Activated CD4-positive, alpha-beta T cell treated with anti-CD3 and anti-CD28 coated beads, Interleukin-2, Interleukin-4, amounts not matched to agents 100 ng/mL and 50 ng/mL, durations not matched to agents 16 hours and 8 hours (primary cell): ENCODE data around the gene PGM2.

Experiments used
- DNase-seq: peaks from one replicate; pipeline ENCODE4 v3.0.0-alpha.2; 2020; ENCODE audit warnings: low spot score

Gene PGM2

DNA sequence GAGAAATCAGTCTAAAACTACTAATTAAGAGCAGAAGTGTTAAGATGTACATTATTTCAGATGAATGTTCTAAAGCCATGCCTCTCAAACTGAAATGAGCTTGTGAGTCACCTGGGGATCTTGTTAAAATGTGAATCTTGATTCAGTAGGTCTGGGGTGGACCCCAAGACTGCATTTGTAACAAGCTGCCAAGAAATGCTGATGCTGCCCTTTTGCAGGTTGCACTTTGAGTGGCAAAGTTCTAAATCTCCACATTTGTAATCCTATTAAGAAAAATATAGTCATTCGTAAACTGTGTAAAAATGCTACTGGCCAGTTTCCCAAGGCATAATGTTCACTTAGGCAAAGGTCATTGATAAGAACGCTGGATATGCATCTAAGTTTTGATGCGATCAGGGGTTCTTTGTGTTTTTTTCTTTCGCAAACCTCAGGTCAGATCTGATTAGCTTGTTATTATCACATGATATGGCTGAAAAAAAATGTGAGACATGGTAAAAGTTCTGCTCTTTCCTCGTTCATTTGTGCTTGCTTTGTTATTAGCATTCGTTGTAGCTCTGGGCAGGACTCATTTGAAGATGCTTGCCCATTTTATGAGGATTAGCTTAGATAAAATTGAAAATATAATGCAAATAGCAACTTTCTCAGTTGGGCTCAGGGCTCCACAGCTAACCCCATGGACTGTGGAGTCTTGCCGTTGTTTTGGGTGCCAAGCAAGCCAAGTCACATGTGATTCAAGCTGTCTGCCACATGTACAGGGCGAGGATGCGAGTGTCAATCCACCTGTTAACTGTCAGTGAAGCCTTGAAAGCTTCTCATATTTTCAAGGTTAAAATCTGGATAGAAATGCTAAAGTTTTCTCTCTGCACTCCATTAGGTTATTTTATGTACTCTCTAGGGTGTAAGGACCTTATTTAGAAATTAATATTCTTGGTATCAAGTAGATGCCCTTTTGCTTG lies 76.5 kb downstream of the PGM2 start:
- no peak for DNase-seq

DNA sequence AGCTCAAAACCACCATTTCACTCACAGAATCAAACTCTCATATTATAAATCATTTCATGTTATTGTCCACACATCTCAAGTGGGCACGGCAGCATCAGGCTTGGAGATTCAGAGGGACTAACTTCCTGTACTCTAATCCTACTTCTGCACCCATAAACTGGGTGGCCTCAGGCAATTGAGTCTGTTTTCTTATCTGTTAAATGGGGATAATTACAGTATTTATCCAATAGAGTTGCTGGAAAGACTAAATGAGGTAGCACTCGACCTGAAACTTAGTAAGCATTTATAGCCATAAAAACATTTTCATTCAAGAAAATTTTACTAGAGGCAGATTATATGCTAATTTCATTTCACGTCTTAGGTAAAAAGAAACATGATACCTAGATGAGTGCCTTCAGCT lies 77.4 kb downstream of the PGM2 start:
- DNase-seq, result no peak

DNA sequence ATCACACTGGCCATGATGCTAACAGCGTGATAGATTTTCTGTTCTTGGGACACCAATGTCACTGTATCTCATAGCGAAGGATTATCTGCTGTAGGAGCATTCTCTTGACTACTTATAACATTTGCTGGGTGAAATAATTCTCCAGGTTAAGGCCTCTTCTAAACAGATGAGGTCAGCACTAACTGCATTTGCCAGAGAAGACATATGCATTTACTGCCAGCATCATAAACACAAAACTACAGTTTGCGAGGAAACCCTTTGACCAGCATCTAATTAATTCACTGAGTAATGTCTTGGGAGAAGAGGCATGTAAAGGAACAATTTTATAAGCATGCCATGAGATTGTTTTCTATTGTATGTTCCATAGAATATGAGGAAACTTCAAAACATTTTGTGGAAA lies 78.3 kb downstream of the PGM2 start:
- no peak for DNase-seq

DNA sequence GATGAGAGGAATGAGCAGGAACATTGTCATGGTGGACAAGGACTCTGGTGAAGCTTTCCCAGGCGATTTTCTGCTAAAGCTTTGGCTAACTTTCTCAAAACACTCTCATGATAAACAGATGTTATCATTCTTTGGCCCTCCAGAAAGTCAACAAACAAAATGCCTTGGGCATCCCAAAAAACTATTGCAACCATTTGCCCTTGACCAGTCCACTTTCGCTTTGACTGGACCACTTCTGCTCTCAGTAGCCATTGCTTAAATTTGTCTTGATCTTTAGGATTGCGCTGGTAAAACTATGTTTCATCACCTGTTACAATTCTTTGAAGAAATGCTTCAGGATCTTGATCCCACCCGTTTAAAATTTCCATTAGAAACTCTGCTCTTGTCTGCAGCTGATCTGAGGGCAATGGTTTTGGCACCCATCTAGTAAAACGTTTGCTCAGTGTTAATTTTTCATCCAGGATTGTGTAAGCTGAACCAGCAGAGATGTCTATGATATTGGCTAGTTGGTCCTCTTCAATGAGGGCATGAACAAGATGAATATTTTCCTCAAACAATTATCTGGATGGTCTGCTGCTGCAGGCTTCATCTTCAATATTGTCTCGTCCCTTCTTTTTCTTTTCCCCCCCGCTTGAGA lies 79.2 kb downstream of the PGM2 start:
- no peak for DNase-seq

DNA sequence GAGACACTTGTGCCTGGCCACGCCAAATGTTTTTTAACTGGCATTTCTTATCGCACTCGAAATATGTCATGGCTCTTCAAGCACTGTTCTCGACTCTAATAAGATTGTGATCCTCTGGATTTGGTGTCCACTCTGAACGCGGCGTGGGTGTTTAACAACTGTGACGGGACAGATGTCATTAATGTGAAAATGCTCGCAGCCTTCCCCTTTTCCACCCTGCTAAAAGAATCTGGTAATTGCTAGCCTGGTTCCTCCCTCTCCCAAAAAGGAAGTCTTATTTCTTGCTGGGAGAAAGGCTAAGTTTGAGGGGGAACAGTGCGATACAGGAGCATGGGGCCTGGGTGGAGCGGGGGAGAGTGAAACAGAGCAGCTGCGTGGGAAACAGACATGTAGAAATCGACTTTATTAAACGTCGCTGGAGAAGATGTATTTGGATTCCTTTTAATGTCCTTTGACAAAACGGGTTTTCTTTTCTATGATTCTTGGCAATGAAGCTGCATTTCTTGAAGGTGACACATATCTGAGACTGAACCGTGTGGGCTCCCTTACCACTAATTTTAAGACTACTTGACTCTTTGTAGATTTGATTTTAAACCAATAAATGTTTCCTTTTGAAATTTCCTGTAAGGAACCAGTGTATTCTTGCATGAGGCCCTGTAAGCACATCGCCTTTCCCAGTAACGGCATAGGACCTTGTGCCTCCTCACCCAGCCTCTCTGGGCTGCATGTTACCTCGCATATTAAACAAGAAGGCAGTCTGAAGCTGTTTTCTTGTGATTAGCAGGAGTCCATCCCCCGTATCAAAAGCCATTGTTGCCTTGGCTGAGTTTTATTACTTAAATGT lies 82.2 kb downstream of the PGM2 start:
- no peak for DNase-seq

DNA sequence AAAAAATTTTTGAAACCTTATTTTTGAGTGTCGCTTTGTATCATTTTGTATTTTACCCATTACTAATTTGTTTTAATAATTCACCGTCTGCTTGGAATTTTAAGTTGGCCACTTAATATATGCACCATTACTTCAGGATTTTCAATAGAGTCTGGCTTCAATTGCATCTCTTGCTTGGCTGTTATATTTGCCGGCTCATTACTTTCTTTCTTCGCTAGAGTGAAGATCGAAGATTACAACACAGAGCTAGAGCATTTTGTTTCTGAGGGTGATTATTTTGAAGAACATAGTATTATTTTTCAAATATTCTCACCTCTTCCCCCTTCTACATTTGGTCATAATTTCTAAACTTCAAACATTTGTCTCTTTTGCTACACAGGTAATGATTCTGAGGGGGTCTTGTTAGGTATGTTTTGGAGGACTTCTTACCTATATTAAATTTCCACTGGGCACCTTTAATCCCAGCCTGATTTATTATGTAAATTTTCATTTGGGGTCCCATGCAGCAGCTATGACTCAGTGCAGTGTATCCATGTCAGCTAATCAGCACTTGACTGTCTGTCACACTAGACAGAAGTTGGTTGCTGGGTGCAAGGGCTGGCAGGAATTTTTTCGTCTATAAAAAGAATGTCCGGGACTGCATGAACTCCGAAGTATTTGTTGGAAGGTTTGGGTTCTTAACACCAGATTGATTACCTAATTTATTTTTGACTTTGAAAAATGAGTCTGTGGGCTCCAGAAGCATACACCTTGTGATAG lies 83.0 kb downstream of the PGM2 start:
- no peak for DNase-seq

DNA sequence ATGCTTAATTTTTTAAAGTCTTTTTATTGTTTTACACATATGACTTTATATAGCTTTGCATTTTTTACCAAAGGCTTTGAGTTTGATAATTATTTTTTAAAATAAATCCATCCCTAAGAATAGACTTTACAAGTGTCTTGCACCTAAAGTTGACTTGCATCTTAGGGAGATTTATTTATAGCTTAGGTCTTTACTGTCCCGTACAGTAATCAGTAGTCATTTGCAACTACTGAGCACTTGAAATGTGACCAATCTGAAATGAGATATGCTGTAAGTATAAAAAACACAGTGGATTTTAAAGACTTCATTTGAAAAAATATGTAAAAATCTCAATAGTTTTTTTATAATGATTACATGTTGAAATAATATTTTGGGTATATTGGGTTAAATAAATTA lies 83.6 kb downstream of the PGM2 start:
- DNase-seq, result no peak
